GM12878 (cell line): ENCODE measurements around the gene TSSC4. TPM values are rescaled to one million over a fixed set of nuclear protein-coding genes. Genes with fewer than 3 reads are reported as not detected.

ENCODE experiments used
- ATAC-seq: fragments of 200-7000 bp; cut with Tn5 transposase; 3 replicates; pipeline ENCODE4 v1.9.1; 2020; ENCODE audit warnings: mild to moderate bottlenecking, moderate library complexity
- BruUV-seq: library from RNA; stranded (reverse); fragments of 400-500 nt; replicated peaks from 2 replicates; lab custom pipeline; 2021; lab: Mats Ljungman, UMichigan
- CTCF ChIA-PET: fragments of 300-600 bp; sonication (Branson Sonifier 250); formaldehyde crosslinking; extraction: SDS; loops from one replicate; lab custom pipeline; 2021; ENCODE audit warnings: inconsistent platforms; lab: Yijun Ruan, JAX
- POLR2A ChIA-PET: fragments of 350-600 bp; formaldehyde crosslinking; extraction: SDS; loops from one replicate; lab custom pipeline; 2021; ENCODE audit warnings: inconsistent platforms; lab: Charles Lee
- RAD21 ChIA-PET: fragments of 300-600 bp; sonication (Branson Sonifier 250); formaldehyde crosslinking; loops from one replicate; lab custom pipeline; 2023; ENCODE audit warnings: antibody characterized with exemption; ENCODE audit not compliant: unreplicated experiment; lab: Charles Lee
- SMC1A ChIA-PET: fragments of 300-600 bp; sonication (Branson Sonifier 250); formaldehyde crosslinking; loops from one replicate; lab custom pipeline; 2023; ENCODE audit not compliant: unreplicated experiment, uncharacterized antibody; lab: Charles Lee
- DNase-seq: peaks from one replicate; pipeline ENCODE4 v3.0.0-alpha.2; 2011; ENCODE audit warnings: low read depth, low spot score
- FAIRE-seq: peaks from 3 replicates; lab custom pipeline; 2011; peaks lifted over from hg19 to GRCh38; lab: Jason Lieb, UNC
- H2AFZ ChIP-seq: 2 replicates; pipeline ENCODE4 v1.6.0; 2011; ENCODE audit warnings: low read depth, low read length, control low read depth; ENCODE audit not compliant: control insufficient read depth
- H3K27ac ChIP-seq: 2 replicates; pipeline ENCODE4 v1.5.1; 2011; ENCODE audit warnings: control low read depth; ENCODE audit not compliant: control insufficient read depth, insufficient read depth
- H3K27me3 ChIP-seq, 2 experiments: replicated peaks in 1 of 2; 2 replicates each; pipeline versions ENCODE4 v1.6.0 to v1.6.1; 2011; ENCODE audit warnings: low read length in 1 of 2; ENCODE audit not compliant: control insufficient read depth in 2 of 2, insufficient read depth in 2 of 2
- H3K36me3 ChIP-seq, 2 experiments: 2 replicates each; pipeline ENCODE4 v1.5.1; 2011; ENCODE audit warnings: low read length in 1 of 2; ENCODE audit not compliant: control insufficient read depth in 2 of 2, insufficient read depth in 2 of 2
- H3K4me1 ChIP-seq: 2 replicates; pipeline ENCODE4 v1.6.1; 2011; ENCODE audit warnings: mild to moderate bottlenecking, low read length, moderate library complexity, mixed read lengths; ENCODE audit not compliant: control insufficient read depth, insufficient read depth
- H3K4me2 ChIP-seq: 2 replicates; pipeline ENCODE4 v1.6.0; 2011; ENCODE audit warnings: control low read depth; ENCODE audit not compliant: control insufficient read depth, insufficient read depth
- H3K4me3 ChIP-seq: fragments of 200-600 bp; sonication (generic); 2 replicates; pipeline ENCODE4 v1.5.1; 2016
- H3K79me2 ChIP-seq: 2 replicates; pipeline ENCODE4 v1.6.0; 2011; ENCODE audit warnings: low read length; ENCODE audit not compliant: control insufficient read depth, insufficient read depth
- H3K9ac ChIP-seq: 2 replicates; pipeline ENCODE4 v1.8.0; 2011; ENCODE audit warnings: low read length, control low read depth, mixed read lengths; ENCODE audit not compliant: control insufficient read depth, insufficient read depth
- H3K9me3 ChIP-seq: replicated peaks from 3 replicates; pipeline ENCODE4 v1.5.1; 2011; ENCODE audit warnings: mild to moderate bottlenecking, low read length; ENCODE audit not compliant: control insufficient read depth, insufficient read depth
- H4K20me1 ChIP-seq: 2 replicates; pipeline ENCODE4 v1.6.0; 2011; ENCODE audit not compliant: control insufficient read depth, insufficient read depth
- CBX5 ChIP-seq: sonication (generic); IDR thresholded peaks from 2 replicates; pipeline ENCODE4 v1.6.1; 2016; ENCODE audit warnings: low read depth, moderate library complexity, mild to moderate bottlenecking, inconsistent platforms
- CEBPZ ChIP-seq: fragments of 150-350 bp; IDR thresholded peaks from 2 replicates; pipeline ENCODE4 v1.6.1; 2016; ENCODE audit warnings: low read depth, low read length
- CHD2 ChIP-seq: IDR thresholded peaks from 2 replicates; pipeline ENCODE4 v1.6.1; 2011; ENCODE audit warnings: low read depth, low read length, improper control_type of control experiment, borderline replicate concordance
- CREM ChIP-seq: IDR thresholded peaks from 2 replicates; pipeline ENCODE4 v1.6.1; 2014; ENCODE audit warnings: antibody characterized with exemption, low read depth
- GABPA ChIP-seq: IDR thresholded peaks from 2 replicates; pipeline ENCODE4 v1.6.1; 2014; ENCODE audit warnings: antibody characterized with exemption, low read depth, mild to moderate bottlenecking, inconsistent platforms
- MEF2A ChIP-seq: IDR thresholded peaks from 2 replicates; pipeline ENCODE4 v1.6.1; 2011; ENCODE audit warnings: low read depth, mild to moderate bottlenecking, low read length, moderate library complexity; ENCODE audit not compliant: insufficient read depth
- NFYA ChIP-seq: IDR thresholded peaks from 2 replicates; pipeline ENCODE4 v1.6.1; 2011; ENCODE audit warnings: low read depth, mild to moderate bottlenecking, low read length, improper control_type of control experiment, borderline replicate concordance
- SIX5 ChIP-seq: IDR thresholded peaks from 2 replicates; pipeline ENCODE4 v1.6.1; 2011; ENCODE audit warnings: mild to moderate bottlenecking, low read depth, low read length, moderate library complexity; ENCODE audit not compliant: severe bottlenecking
- SKIL ChIP-seq: fragments of 450-650 bp; IDR thresholded peaks from 2 replicates; pipeline ENCODE4 v1.6.1; 2017; ENCODE audit warnings: mild to moderate bottlenecking, low read depth, inconsistent platforms; ENCODE audit not compliant: poor library complexity, severe bottlenecking
- TARDBP ChIP-seq: IDR thresholded peaks from 2 replicates; pipeline ENCODE4 v1.6.1; 2016; ENCODE audit warnings: borderline replicate concordance
- ZNF622 ChIP-seq: fragments of 450-650 bp; IDR thresholded peaks from 2 replicates; pipeline ENCODE4 v1.6.1; 2017; ENCODE audit warnings: mild to moderate bottlenecking, inconsistent platforms
- WGBS: methylation state at CpG from one replicate; pipeline ENCODE4 v1.1.6; 2016; ENCODE audit warnings: low lambda C conversion rate; ENCODE audit not compliant: insufficient replicate concordance, insufficient coverage; ENCODE audit errors: missing lambda C conversion rate; 5-methylcytosine and 5-hydroxymethylcytosine counted together
- in situ Hi-C: fragments of 300-500 bp; cut with MboI; formaldehyde crosslinking; loops from 9 replicates; pipeline ENCODE4 v1.14.3; 2018; ENCODE audit warnings: mixed read lengths
- intact Hi-C: fragments of 100-400 bp; cut with micrococcal nuclease; formaldehyde crosslinking; loops from one replicate; pipeline ENCODE4 v1.14.2; 2022; ENCODE audit not compliant: unreplicated experiment
- polyA plus RNA-seq, 11 experiments: library from polyadenylated mRNA; depleted of rRNA in 4 of 11; unstranded in 6 of 11; stranded (reverse) in 5 of 11; fragments of >200 nt; fragmentation: Nextera tagmentation in 4 of 11; fragmentation: Illumina TruSeq in 1 of 11; extraction: Ambion mirVana in 4 of 11; extraction: Trizol in 1 of 11; gene quantifications; 1 replicate in 1 of 11; 2 replicates in 10 of 11; pipeline versions ENCODE4 v1.2.1 to v1.2.3, GENCODE V29; 2011 to 2016; ENCODE audit warnings: inconsistent platforms in 2 of 11, missing spikeins in 2 of 11, low read depth in 1 of 11
- total RNA-seq, 4 experiments: library from RNA; depleted of rRNA in 3 of 4; stranded (reverse); fragments of >200 nt in 3 of 4; fragmentation: Illumina TruSeq in 1 of 4; extraction: Trizol in 1 of 4; gene quantifications; 2 replicates each; pipeline versions ENCODE4 v1.2.1 to v1.2.3, GENCODE V29; 2013 to 2021

TSSC4 gene
- total and polyA plus RNA-seq, 10 of the 15 experiments (the other 5 are each of a cell fraction or from before 2014, with no cell fraction given), result 0.69 to 70.1 (median 25.7) TPM

- H3K4me2 ChIP-seq, result no peak overlapping the region
- H3K9ac ChIP-seq, result no peak overlapping the region
- no TSS peak for BruUV-seq
- ATAC-seq (no peak), DNase-seq (no peak), FAIRE-seq (no peak)
- no peaks in the 10 kb centered on the region for H3K9me3 ChIP-seq
- 32% methylated on average over 11 of the region's 11 CpGs for WGBS
- no peaks in the 10 kb centered on the region for H3K4me1 ChIP-seq
- no peak overlapping the region for H2AFZ ChIP-seq
- SMC1A ChIA-PET, result no interaction called here
- no peak overlapping the region for H3K4me3 ChIP-seq
- TF ChIP-seq NFYA, result no peak
- no peaks in the 10 kb centered on the region for H3K79me2 ChIP-seq
- RAD21 ChIA-PET, result interaction anchor here (1.3 kb wide), 1 partner anchor 104 kb away, joined by 3 read pairs; no protein-coding TSS in a partner anchor
- no peak overlapping the region for H3K27ac ChIP-seq
- intact Hi-C loops, result no loop called here
- no peaks in the 10 kb centered on the region; a peak in 1 of 4 replicates for H3K36me3 ChIP-seq
- in situ Hi-C loops, result no loop called here
- H3K27me3 ChIP-seq, result no peaks in the 10 kb centered on the region
- POLR2A ChIA-PET, result no interaction called here
- CTCF ChIA-PET, result interaction anchor here (1.8 kb wide), 1 partner anchor 11 kb away, joined by 6 read pairs; no protein-coding TSS in a partner anchor
- no peaks in the 10 kb centered on the region for H4K20me1 ChIP-seq
Measured at GRCh38 chr11:2408671-2409070, 8.1 kb downstream of the TSSC4 start.

- POLR2A ChIA-PET, result no interaction called here
- no peak overlapping the region for H3K27ac ChIP-seq
- DNase-seq, result no peak
- no peak for ATAC-seq
- no peak overlapping the region for H3K4me2 ChIP-seq
- RAD21 ChIA-PET, result interaction anchor here (1.3 kb wide), 1 partner anchor 104 kb away, joined by 3 read pairs; no protein-coding TSS in a partner anchor
- WGBS, result 50% methylated on average over 11 of the region's 16 CpGs
- no peaks in the 10 kb centered on the region; a peak in 1 of 4 replicates for H3K36me3 ChIP-seq
- CTCF ChIA-PET, result interaction anchor here (1.8 kb wide), 1 partner anchor 11 kb away, joined by 6 read pairs; no protein-coding TSS in a partner anchor
- no peaks in the 10 kb centered on the region for H3K79me2 ChIP-seq
- H3K9ac ChIP-seq, result no peak overlapping the region
- no peaks in the 10 kb centered on the region for H3K27me3 ChIP-seq
- H2AFZ ChIP-seq, result no peak overlapping the region
- no peak overlapping the region for H3K4me3 ChIP-seq
- in situ Hi-C loops (no loop called here), intact Hi-C loops (no loop called here)
- H3K4me1 ChIP-seq, result no peaks in the 10 kb centered on the region
- H3K9me3 ChIP-seq, result no peaks in the 10 kb centered on the region
- TF ChIP-seq TARDBP (no peak), CREM (no peak), MEF2A (no peak), GABPA (no peak), SKIL (no peak), CEBPZ (no peak), SIX5 (no peak), CBX5 (no peak), ZNF622 (no peak), CHD2 (no peak)
- BruUV-seq, result no TSS peak
- SMC1A ChIA-PET, result no interaction called here
- H4K20me1 ChIP-seq, result no peaks in the 10 kb centered on the region
- FAIRE-seq, result no peak
Measured at GRCh38 chr11:2409126-2409525, 8.6 kb downstream of the TSSC4 start.
